Measurements from ENCODE around the gene PGP.
"Not testable (repeated sequence)": the region's sequence is repeated elsewhere in the genome, so short reads cannot be mapped to it uniquely, and the experiment has no call there.

The PGP gene, protein sequence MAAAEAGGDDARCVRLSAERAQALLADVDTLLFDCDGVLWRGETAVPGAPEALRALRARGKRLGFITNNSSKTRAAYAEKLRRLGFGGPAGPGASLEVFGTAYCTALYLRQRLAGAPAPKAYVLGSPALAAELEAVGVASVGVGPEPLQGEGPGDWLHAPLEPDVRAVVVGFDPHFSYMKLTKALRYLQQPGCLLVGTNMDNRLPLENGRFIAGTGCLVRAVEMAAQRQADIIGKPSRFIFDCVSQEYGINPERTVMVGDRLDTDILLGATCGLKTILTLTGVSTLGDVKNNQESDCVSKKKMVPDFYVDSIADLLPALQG

GRCh38 chr16:2214719-2214968, at the start of gene PGP:
PGP (minus strand) TSS chr16:2214840; CDS start chr16:2214777, 63 bp downstream.
- DNase-seq (ENCODE audit: low spot score), result no peak

- DNase-seq (ENCODE audit: low spot score), result not testable (repeated sequence)
These were observed 48.4 kb upstream of the PGP start for GRCh38 chr16:2263026-2263425.

DNA sequence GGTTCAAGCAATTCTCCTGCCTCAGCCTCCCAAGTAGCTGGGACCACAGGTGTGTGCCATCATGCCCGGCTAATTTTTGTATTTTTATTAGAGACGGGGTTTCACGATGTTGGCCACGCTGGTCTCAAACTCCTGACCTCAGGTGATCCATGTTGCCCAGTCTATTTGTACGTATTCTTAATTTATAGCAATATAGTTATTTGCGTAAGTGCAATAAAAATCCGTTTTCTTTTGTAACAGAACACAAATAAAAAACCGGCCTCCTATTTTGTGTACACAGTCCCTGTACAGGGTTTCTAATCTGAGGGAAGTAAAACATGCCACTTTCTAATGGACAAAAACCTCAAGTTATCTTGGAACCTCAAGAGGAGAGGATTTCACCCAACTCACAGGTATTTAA, 45.6 kb upstream of the PGP start:
- no peak for DNase-seq (ENCODE audit: low spot score)

- not testable (repeated sequence) for DNase-seq (ENCODE audit: low spot score)
These were observed 43.9 kb upstream of the PGP start for GRCh38 chr16:2258530-2258929.

DNA sequence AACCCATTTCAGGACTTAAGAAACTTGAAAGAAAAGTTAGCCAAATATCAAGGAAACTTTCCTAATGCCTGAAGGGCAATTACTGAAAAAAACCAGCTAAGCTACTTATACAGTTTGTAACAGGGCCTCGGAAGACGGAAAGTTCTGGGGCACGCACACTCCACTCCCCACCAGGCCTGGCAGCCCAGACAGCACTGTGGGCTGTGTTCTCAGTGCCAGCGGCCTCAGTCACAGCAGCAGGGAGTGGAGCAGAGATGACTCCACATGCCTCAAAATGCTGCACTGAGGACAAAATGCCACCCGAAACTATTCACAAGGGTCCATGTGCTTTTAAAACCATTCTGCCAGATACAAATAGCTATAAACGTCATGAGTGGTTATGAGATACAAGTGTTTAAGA, 43.1 kb upstream of the PGP start:
- DNase-seq (ENCODE audit: low spot score), result no peak

GRCh38 chr16:2256531-2257140, 42.0 kb upstream of the PGP start:
- no peak for DNase-seq (ENCODE audit: low spot score)

DNA sequence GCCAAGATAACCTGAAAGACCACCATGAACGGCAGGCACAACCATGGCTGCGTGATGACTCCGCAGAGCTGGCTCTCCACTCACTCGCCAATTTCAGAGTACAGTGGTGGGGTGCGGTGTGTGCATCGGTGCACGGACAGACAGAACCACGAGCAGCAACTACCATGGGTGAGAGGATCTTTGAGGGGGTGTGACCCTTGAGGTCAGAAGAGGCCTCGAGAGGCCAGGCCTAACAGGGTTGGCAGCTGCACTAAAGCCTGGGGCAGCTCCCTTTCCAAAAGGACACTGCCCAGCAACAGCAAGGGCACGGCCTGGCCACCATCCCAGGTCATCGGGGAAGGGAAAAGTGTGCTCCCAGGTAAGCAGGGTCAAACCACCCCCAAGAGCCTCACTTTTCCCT, 38.7 kb upstream of the PGP start:
- DNase-seq (ENCODE audit: low spot score), result no peak

- DNase-seq (ENCODE audit: low spot score), result no peak
These were observed 38.1 kb upstream of the PGP start for GRCh38 chr16:2252806-2253148.

DNA sequence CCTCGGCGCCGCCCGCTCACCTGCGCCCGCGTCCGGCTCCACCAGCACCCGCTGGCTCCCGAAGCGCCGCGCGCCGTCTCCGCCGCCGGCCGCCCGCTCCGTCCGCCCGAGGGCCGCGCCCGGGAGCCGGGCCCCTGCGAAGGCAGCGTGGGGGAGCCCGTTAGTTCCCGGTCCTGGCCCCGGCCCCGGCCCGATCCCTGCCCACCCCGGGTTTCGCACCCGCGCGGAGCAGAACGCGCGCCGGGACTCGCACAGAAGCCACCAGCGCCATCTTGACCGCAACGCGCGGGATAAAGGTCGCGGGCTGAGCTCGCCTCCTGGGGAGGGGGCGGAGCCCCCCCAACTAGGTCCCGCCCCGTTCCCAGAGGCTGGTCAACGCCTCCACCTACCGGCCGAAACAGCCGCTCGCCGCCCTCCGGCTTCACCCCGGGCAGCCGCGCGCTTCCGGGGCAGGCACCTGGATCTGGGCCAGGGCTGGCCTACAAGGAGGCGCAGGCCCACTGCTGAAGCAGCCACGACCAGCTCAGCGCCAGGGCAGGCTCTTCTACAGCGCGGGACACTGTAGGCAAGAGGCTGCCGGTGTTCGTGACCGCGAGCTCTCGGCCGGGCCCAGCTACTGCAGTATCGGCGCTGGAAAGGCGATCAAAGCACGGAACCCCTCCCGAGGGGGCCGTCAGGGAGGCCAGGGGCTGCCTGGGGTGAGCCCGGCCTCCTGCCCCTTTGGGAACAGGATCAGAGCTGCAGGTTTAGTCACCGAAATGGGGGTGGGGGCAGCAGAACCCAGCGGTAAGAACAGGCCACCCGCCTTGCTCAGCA, 36.9 kb upstream of the PGP start, which contains the start of gene ECI1:
ECI1 (minus strand) TSS at position 292 of the 816 bp plus-strand sequence; CDS start at position 271, 21 bp downstream.
- peak; percentile 100 for DNase-seq (ENCODE audit: low spot score)

- DNase-seq (ENCODE audit: low spot score), result no peak
These were observed 36.1 kb upstream of the PGP start for GRCh38 chr16:2250652-2251295.

GRCh38 chr16:2246301-2246885, 31.8 kb upstream of the PGP start:
- DNase-seq (ENCODE audit: low spot score), result no peak

- no peak for DNase-seq (ENCODE audit: low spot score)
These were observed 30.5 kb upstream of the PGP start for GRCh38 chr16:2244926-2245795.

GRCh38 chr16:2244301-2244700, 29.7 kb upstream of the PGP start:
- no peak for DNase-seq (ENCODE audit: low spot score)

- no peak for DNase-seq (ENCODE audit: low spot score)
These were observed 29.1 kb upstream of the PGP start for GRCh38 chr16:2243781-2244180.

- no peak for DNase-seq (ENCODE audit: low spot score)
These were observed 28.4 kb upstream of the PGP start for GRCh38 chr16:2243031-2243528.

GRCh38 chr16:2242598-2242997, 28.0 kb upstream of the PGP start:
- no peak for DNase-seq (ENCODE audit: low spot score)

DNA sequence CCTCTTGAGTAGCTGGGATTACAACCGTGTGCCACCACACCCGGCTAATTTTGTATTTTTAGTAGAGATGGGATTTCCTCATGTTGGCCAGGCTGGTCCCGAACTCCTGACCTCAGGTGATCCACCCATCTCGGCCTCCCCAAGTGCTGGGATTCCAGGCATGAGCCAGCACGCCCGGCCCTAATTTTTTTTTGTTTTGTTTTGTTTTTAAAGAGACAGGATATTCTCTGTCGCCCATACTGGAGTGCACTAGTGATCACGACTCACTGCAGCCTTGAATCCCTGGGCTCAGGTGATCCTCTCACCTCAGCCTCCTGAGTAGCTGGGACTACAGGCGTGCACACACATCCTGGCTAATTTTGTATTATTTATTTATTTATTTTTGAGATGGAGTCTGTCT, 25.7 kb upstream of the PGP start:
- DNase-seq (ENCODE audit: low spot score), result not testable (repeated sequence)

DNA sequence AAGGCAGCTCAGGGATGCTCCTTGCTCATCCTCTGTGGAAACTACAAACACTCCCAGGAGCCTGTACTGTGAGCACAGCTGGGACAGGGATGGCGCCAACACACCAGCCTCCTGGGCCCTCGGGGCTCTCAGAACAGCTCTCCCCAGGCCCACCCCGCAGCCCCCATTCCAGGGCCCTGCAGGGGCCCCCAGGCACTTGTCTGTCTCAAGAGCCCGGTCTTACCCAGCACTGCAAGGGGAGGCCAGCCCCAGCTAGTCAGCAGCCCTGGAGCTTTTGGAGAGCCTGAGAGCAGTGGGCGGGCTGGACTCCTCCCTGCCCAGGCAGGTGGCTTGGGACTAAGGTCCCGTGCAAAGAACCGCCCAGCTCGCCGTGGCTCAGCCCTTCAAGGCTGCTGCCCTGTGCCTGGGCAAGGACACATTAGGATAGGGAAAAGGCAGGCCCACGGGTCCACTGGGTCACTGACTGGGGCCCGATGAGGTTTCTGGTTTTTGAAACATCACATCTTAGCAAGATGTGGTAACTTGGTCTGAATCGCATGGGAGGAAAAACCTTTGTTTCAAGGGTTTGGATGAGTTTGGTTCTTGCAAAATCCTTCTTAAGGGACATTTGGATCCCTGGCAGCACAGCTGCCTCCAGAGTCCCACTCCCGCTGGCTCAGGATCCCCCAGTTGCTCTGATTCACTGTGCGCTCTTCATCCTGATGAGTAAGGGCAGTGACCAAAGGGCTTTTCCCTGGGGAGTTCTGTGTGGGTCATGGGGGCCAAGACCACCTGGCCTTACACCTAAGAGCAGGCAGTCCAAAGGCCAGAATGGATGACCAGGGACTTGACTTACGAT, 24.4 kb upstream of the PGP start:
- DNase-seq (ENCODE audit: low spot score), result no peak

GRCh38 chr16:2238150-2238837, 23.7 kb upstream of the PGP start:
- no peak for DNase-seq (ENCODE audit: low spot score)
